ENCODE data around the gene NDRG4.

GRCh38 chr16:58497935-58498334 lies 2.0 kb upstream of the NDRG4 start:
- TF ChIP-seq CTCF (IDR thresholded peaks at IDR 0.05) (no peak), POLR2A (IDR thresholded peaks at IDR 0.05) (no peak)
